Thymus (tissue), 14 donors: ENCODE measurements around the gene IREB2. TPM values are rescaled to one million over a fixed set of nuclear protein-coding genes. Genes with fewer than 3 reads are reported as not detected.

ENCODE experiments used
- DNase-seq, 9 donors: peaks; one replicate each; pipeline ENCODE4 v3.0.0-alpha.2; 2013; ENCODE audit warnings: low spot score in 9 of 9, low read depth in 6 of 9, missing footprints in 1 of 9
- H3K27ac ChIP-seq, 2 donors: one replicate each; pipeline ENCODE4 v1.5.1; 2013; ENCODE audit warnings: control low read depth in 1 of 2, low read depth in 1 of 2, low read length in 1 of 2, mild to moderate bottlenecking in 1 of 2, moderate library complexity in 1 of 2
- H3K27me3 ChIP-seq, 2 donors: one replicate each; pipeline ENCODE4 v1.5.1; 2013; ENCODE audit warnings: low read length in 1 of 2; ENCODE audit not compliant: control insufficient read depth in 2 of 2, insufficient read depth in 1 of 2
- H3K36me3 ChIP-seq, 2 donors: one replicate each; pipeline ENCODE4 v1.5.1; 2013; ENCODE audit warnings: low read length in 1 of 2, mild to moderate bottlenecking in 1 of 2, moderate library complexity in 1 of 2; ENCODE audit not compliant: control insufficient read depth in 2 of 2, insufficient read depth in 2 of 2
- H3K4me1 ChIP-seq, 2 donors: one replicate each; pipeline ENCODE4 v1.5.1; 2013; ENCODE audit warnings: low read length in 2 of 2; ENCODE audit not compliant: control insufficient read depth in 2 of 2, insufficient read depth in 2 of 2
- H3K4me3 ChIP-seq, 2 donors: one replicate each; pipeline ENCODE4 v1.5.1; 2013; ENCODE audit warnings: low read length in 2 of 2, control low read depth in 1 of 2, mild to moderate bottlenecking in 1 of 2
- H3K9me3 ChIP-seq, 2 donors: one replicate each; pipeline ENCODE4 v1.5.1; 2013; ENCODE audit warnings: low read length in 1 of 2, mild to moderate bottlenecking in 1 of 2; ENCODE audit not compliant: control insufficient read depth in 2 of 2, insufficient read depth in 1 of 2
- WGBS: extraction: QIAGEN DNeasy Blood & Tissue Kit; methylation state at CpG from one replicate; pipeline ENCODE4 v1.1.7; 2013; 5-methylcytosine and 5-hydroxymethylcytosine counted together
- long read RNA-seq, 10 donors: transcript quantifications; one replicate each; lab custom pipeline, GENCODE V29; 2026
- polyA plus RNA-seq: library from polyadenylated mRNA; stranded (reverse); fragments of 200-250 nt; gene quantifications from one replicate; pipeline ENCODE4 v1.2.3, GENCODE V29; 2013
- total RNA-seq: library from RNA; stranded (reverse); fragments of 120-200 nt; gene quantifications from one replicate; pipeline ENCODE4 v1.2.4, GENCODE V29; 2013
- donor health status: healthy.

IREB2 gene, protein sequence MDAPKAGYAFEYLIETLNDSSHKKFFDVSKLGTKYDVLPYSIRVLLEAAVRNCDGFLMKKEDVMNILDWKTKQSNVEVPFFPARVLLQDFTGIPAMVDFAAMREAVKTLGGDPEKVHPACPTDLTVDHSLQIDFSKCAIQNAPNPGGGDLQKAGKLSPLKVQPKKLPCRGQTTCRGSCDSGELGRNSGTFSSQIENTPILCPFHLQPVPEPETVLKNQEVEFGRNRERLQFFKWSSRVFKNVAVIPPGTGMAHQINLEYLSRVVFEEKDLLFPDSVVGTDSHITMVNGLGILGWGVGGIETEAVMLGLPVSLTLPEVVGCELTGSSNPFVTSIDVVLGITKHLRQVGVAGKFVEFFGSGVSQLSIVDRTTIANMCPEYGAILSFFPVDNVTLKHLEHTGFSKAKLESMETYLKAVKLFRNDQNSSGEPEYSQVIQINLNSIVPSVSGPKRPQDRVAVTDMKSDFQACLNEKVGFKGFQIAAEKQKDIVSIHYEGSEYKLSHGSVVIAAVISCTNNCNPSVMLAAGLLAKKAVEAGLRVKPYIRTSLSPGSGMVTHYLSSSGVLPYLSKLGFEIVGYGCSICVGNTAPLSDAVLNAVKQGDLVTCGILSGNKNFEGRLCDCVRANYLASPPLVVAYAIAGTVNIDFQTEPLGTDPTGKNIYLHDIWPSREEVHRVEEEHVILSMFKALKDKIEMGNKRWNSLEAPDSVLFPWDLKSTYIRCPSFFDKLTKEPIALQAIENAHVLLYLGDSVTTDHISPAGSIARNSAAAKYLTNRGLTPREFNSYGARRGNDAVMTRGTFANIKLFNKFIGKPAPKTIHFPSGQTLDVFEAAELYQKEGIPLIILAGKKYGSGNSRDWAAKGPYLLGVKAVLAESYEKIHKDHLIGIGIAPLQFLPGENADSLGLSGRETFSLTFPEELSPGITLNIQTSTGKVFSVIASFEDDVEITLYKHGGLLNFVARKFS
- total RNA-seq: 20.5 TPM
- 20.6 TPM for polyA plus RNA-seq
- long read RNA-seq, donor 1, full-length matches to known transcripts: 2 of 2 reads
- long read RNA-seq, donor 1, partial matches to known transcripts: 0 of 2 reads
- long read RNA-seq, donor 1, other reads (novel, unspliced or antisense): 0 of 2 reads
- long read RNA-seq, donor 2: 0 reads
- long read RNA-seq, donor 3, full-length matches to known transcripts: 7 of 7 reads
- long read RNA-seq, donor 3, partial matches to known transcripts: 0 of 7 reads
- long read RNA-seq, donor 3, other reads (novel, unspliced or antisense): 0 of 7 reads
- long read RNA-seq, donor 4, full-length matches to known transcripts: 1 of 1 reads
- long read RNA-seq, donor 4, partial matches to known transcripts: 0 of 1 reads
- long read RNA-seq, donor 4, other reads (novel, unspliced or antisense): 0 of 1 reads
- long read RNA-seq, donor 5, full-length matches to known transcripts: 8 of 8 reads
- long read RNA-seq, donor 5, partial matches to known transcripts: 0 of 8 reads
- long read RNA-seq, donor 5, other reads (novel, unspliced or antisense): 0 of 8 reads
- long read RNA-seq, donor 6, full-length matches to known transcripts: 4 of 4 reads
- long read RNA-seq, donor 6, partial matches to known transcripts: 0 of 4 reads
- long read RNA-seq, donor 6, other reads (novel, unspliced or antisense): 0 of 4 reads
- long read RNA-seq, donor 7, full-length matches to known transcripts: 10 of 10 reads
- long read RNA-seq, donor 7, partial matches to known transcripts: 0 of 10 reads
- long read RNA-seq, donor 7, other reads (novel, unspliced or antisense): 0 of 10 reads
- long read RNA-seq, donor 8, full-length matches to known transcripts: 1 of 1 reads
- long read RNA-seq, donor 8, partial matches to known transcripts: 0 of 1 reads
- long read RNA-seq, donor 8, other reads (novel, unspliced or antisense): 0 of 1 reads
- long read RNA-seq, donor 9, full-length matches to known transcripts: 3 of 3 reads
- long read RNA-seq, donor 9, partial matches to known transcripts: 0 of 3 reads
- long read RNA-seq, donor 9, other reads (novel, unspliced or antisense): 0 of 3 reads
- long read RNA-seq, donor 10, full-length matches to known transcripts: 6 of 6 reads
- long read RNA-seq, donor 10, partial matches to known transcripts: 0 of 6 reads
- long read RNA-seq, donor 10, other reads (novel, unspliced or antisense): 0 of 6 reads

DNA sequence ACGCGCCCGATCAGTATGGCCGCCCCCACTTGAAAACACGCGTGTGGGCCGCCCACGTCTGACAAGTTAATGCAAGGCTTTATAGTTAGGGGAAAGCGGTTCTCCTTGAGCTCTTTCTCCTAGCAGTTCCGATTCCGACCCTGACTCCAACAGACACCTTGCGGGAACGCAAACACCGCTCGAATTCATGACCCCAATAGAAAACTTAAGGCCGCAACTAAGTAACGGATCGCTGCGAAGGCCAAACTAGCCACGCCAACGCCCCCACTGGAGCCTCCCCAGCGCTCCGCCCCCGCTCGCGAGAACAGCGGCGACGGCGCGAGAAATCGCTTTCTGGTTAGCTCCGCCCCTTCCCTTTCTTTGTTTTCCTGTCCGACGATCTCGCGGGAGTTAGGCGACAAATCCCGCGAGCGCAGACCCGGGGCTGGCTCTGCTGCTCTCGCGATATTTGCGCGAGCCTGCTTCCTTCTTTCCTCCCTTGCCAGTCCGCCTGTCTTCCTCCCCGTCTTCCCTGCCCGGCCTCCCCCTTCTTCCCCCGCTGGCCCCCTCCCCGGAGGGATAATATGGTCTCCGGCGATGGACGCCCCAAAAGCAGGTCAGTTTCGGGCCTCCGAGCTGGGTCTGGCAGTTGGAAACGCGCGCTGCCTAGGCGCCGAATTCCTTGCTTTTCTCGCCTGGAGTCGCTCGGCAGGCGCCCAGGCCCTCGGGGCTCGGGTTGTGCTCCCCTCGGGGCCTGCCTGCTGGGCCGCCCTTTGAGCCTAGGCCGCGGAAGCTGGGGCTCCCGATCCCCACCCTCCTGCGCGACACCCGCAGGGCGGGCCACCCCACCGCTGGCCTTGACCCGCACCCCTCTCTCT is at the start of gene IREB2:
TSS of gene IREB2 (plus strand) at position 455 of the 857 bp plus-strand sequence. CDS start at position 577, 122 bp downstream.
- peak; percentile 97 to 99 (median 99) for DNase-seq
- Histone ChIP-seq H3K27me3 (no peaks in the 10 kb centered on the region), H3K4me1 (peaks cover 8 to 19% of the 10 kb centered on the region in 2 donors), H3K4me3 (peak within 1 kb of the TSS; percentile 85 to 100), H3K9me3 (no peaks in the 10 kb centered on the region), H3K27ac (peak within 1 kb of the TSS; percentile 92 to 98), H3K36me3 (peaks cover 15 to 24% of the 10 kb centered on the region in 2 donors)
- WGBS: under 1% methylated on average over 78 of the region's 78 CpGs

DNA sequence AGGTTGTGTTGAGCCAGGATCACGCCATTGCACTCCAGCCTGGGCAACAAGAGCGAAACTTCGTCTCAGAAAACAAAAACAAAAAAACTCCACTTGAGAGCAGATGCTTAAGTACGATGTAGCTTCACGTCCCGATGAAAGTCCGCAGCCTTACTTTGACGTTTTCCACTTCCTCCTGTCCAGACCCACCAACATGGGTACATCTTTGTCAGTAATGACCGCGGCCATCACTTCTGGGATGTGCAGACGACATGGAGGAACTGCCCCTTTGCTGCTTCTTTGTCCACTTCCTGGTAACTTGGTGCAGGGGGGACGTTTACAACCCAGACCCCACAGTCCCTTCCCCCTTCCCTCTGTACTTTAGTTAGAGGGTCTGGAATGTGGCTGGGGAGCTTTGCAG is 49.2 kb upstream of the IREB2 start:
- no peak overlapping the region for H3K4me3 ChIP-seq
- H3K4me1 ChIP-seq: no peaks in the 10 kb centered on the region
- no peak for DNase-seq
- WGBS: 91% methylated on average over 12 of the region's 12 CpGs
- H3K27me3 ChIP-seq: peaks cover 0 to 11% of the 10 kb centered on the region in 2 donors
- no peak overlapping the region for H3K27ac ChIP-seq
- H3K36me3 ChIP-seq: no peaks in the 10 kb centered on the region
- H3K9me3 ChIP-seq: no peaks in the 10 kb centered on the region

DNA sequence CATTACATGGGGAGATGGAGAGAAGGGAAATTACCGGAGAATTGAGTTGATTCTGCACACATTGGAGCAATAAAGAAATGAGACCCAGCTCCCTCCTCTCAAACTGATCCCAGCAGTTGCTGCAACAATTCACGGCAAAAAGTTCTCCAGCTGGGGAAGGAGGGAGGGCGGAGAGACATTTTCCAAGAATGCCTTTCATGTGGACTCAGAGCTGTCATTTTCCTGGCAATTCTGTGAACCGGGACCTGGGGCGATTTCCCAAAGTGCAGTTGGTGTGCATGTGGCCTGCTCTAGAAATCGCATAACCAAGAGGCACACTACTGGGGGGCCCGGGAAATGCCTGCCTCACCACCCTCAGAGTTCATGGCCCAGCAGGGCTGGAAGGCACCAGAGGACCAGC is 48.7 kb upstream of the IREB2 start:
- Histone ChIP-seq H3K27ac (no peak overlapping the region), H3K4me1 (no peaks in the 10 kb centered on the region), H3K4me3 (no peak overlapping the region), H3K27me3 (peaks cover 0 to 11% of the 10 kb centered on the region in 2 donors), H3K36me3 (no peaks in the 10 kb centered on the region), H3K9me3 (no peaks in the 10 kb centered on the region)
- no peak for DNase-seq
- 93% methylated on average over 7 of the region's 7 CpGs for WGBS

DNA sequence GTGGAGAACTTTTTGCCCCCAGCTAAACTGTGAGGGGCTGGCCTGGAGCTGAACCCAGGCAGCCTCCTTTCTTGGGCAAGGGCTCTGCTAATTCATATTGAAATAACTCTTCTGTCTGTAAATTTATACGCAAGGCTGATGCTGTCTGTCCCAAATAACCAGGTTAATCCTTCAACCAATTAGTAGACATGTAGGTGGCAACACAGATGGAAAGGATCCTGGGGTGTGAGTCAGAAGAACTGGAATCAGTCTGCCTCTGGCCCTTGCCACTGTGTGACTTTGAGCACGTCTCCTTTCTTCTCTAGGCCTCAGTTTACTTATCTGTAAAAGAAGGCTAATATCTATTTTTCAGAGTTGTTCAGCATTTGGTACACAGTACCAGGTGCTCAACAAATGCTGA is 48.3 kb upstream of the IREB2 start:
- 95% methylated on average over 2 of the region's 2 CpGs for WGBS
- DNase-seq: no peak
- Histone ChIP-seq H3K4me3 (no peak overlapping the region), H3K36me3 (no peaks in the 10 kb centered on the region), H3K27ac (no peak overlapping the region), H3K9me3 (no peaks in the 10 kb centered on the region), H3K27me3 (peaks cover 0 to 8% of the 10 kb centered on the region in 2 donors), H3K4me1 (no peaks in the 10 kb centered on the region)

DNA sequence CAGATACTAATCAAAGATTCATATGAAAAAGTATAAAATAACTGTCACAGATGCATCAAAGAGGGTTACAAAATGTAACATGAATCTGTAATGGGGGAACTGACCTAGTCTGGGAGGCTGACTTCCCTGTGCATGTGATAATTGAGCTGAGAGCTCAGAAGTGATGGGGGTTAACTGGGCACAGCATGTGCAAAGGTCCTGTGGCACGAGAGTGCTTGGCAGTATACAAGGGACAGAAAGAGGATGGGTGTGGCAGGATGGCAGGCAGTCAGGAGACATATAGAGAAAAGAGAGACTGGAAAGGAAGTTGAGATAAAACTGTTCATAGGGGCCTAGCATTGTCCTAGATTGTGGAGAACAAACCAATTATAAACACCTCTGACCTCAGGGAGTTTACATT is 47.8 kb upstream of the IREB2 start:
- WGBS: 90% methylated on average over 1 of the region's 1 CpG
- no peaks in the 10 kb centered on the region for H3K36me3 ChIP-seq
- H3K4me1 ChIP-seq: no peaks in the 10 kb centered on the region
- H3K27ac ChIP-seq: no peak overlapping the region
- H3K27me3 ChIP-seq: peaks cover 0 to 7% of the 10 kb centered on the region in 2 donors
- no peak overlapping the region for H3K4me3 ChIP-seq
- no peak for DNase-seq
- no peaks in the 10 kb centered on the region for H3K9me3 ChIP-seq

DNA sequence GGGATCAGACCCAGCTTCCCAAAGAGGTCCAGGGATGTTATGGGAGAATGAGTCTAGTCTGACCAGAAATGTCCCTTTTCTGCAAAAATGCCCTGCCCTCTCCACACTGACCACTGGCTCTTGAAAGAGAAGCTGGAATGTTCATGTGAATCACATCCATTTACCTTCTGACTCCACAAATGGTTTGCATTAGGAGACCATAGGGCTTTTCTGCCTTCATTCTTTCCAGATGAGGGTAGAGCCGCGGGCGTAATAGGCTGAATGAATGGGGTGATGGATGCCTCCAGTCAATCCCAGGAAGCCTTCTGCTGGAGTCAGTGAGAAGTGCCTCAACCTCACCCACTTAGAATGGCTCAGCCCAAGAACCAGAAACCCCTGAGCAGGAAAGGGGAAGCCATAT is 47.2 kb upstream of the IREB2 start:
- 96% methylated on average over 3 of the region's 3 CpGs for WGBS
- no peak overlapping the region for H3K27ac ChIP-seq
- no peaks in the 10 kb centered on the region for H3K36me3 ChIP-seq
- H3K27me3 ChIP-seq: peaks cover 0 to 5% of the 10 kb centered on the region in 2 donors
- H3K4me1 ChIP-seq: no peaks in the 10 kb centered on the region
- DNase-seq: no peak
- H3K9me3 ChIP-seq: no peaks in the 10 kb centered on the region
- no peak overlapping the region for H3K4me3 ChIP-seq

DNA sequence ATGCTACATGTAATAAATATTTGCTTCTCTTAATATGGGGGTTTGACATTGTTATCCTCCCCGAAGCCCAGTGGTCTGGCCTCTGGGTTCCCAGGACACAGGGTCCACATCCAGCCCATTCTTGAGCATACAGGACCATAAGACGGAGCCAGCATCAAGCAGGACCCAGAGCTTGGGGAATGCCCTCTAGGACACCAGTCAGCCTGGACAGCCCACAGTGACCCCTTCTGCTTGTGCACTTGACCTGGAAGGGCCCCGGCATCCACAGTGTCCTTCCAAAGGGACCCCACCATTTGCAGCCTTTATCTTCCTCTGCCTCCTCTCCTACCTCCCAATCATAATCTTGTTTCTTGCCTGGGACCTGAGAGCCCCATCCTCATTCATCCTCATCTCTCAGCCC is 46.2 kb upstream of the IREB2 start:
- no peaks in the 10 kb centered on the region for H3K4me1 ChIP-seq
- no peak overlapping the region for H3K27ac ChIP-seq
- H3K9me3 ChIP-seq: no peaks in the 10 kb centered on the region
- H3K4me3 ChIP-seq: no peak overlapping the region
- WGBS: 99% methylated on average over 3 of the region's 3 CpGs
- DNase-seq: no peak
- no peaks in the 10 kb centered on the region for H3K36me3 ChIP-seq
- H3K27me3 ChIP-seq: peaks cover 0 to 5% of the 10 kb centered on the region in 2 donors
